Stimulated activated CD8-positive, alpha-beta memory T cell treated with anti-CD3 and anti-CD28 coated beads, Interleukin-12 subunit alpha, Interleukin-12 subunit beta, amount 100 ng/mL, for 1 hour (primary cell): ENCODE measurements around the gene YOD1.
A peak's percentile ranks its signal among the peaks of the same experiment; 100 is the strongest.

Source experiments
- DNase-seq: peaks from one replicate; pipeline ENCODE4 v3.0.0-alpha.2; 2020; ENCODE audit warnings: low read depth

The YOD1 gene

DNA sequence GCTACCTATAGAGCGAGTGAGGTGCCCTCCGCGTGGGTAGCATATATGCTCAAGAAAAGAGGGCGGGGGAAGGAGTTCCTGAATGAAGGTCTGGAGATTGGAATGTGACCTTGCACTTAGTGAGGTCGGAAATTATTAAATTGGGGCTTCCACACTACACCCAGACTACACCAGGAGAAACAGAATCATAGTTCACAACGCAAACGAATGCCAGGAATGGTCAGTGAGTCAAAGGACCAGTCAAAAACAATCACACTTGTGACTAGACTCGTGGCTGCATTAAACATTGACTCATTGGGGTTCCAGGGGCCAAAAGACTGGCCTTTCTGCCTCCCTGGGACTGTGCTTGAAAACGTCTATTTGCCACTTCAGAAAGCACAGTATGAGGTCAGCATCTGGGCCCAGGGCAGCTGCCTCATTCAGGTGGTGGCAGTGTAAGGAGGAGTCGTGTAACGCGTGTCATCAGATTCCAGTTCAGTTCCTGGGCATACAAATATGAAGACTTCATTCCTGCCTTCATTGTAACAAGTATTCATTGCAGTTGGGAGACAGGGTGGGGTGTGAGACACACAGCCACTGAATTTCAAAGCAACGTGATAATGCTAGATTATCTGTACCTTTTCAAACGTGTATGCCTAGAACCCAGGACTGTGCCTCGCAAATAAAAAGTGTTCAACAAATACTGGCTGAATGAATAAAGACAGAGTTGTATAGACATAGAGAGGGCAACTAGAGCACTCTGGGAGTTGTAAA, at the start of gene YOD1:
TSS of gene YOD1 (minus strand) at position 18 of the 753 bp plus-strand sequence. CDS start 178 bp downstream, outside the sequence.
- DNase-seq = no peak

DNA sequence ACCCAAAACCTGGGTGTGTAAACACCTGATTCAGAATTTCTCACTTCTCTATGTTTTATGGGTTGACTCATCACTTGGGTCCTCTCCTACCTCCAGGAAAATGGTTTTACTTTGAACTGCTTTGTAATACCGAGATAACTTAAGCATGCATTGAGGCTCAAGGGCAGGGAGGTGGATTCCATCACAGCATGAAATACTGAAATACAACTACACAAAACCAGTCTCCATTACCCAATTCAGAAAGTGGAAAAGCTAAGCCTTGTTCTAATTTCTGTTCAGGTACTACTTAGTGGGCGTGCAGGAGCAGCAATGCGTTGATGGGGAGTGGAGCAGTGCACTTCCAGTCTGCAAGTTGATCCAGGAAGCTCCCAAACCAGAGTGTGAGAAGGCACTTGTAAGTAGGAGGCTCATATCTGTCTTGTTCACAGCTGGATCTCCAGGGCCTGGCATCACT, 46.9 kb upstream of the YOD1 start:
- DNase-seq = no peak

DNA sequence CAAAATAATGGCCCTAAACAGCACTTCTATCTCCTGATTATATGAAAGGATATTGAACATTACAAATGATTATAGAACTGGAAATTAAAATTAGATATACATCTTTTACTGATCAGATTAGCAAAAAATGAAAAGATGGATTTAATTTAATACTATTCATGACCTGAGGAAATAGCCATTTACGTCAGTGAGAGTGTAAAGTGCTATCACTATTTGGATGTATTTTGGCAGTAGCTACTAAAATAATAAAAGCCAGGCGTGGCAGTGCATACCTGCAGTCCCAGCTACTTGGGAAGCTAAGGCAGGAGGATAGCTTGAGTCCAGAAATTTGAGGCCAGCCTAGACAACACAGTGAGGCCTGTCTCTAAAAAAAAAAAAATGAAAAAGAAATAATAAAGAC, 42.9 kb upstream of the YOD1 start:
- no peak for DNase-seq

DNA sequence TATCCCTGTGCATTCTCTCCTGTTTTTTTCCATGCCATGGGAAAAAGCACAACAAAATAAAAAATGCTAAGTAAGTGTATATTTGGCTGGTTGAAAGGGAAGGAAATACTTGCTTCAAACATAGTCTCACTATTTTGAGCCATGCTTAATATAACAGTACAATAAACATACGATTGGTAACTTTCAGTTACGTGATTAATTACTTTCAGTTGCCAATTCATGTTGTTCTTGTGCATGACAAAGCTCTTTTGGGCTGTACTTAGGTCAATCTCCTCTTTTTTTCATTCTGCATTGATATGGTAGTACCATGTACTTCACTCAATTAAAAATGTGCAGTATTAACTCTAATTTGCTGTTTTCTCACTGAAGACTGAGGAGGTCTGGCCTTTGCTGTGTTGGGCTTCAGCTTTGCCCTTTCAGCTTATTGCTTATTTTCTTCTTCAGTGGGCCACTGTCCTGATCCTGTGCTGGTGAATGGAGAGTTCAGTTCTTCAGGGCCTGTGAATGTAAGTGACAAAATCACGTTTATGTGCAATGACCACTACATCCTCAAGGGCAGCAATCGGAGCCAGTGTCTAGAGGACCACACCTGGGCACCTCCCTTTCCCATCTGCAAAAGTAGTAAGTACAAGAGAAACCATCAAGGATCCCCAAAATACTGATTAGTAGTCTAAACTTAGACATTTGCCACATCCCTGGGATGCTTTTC, 40.3 kb upstream of the YOD1 start:
- no peak for DNase-seq

DNA sequence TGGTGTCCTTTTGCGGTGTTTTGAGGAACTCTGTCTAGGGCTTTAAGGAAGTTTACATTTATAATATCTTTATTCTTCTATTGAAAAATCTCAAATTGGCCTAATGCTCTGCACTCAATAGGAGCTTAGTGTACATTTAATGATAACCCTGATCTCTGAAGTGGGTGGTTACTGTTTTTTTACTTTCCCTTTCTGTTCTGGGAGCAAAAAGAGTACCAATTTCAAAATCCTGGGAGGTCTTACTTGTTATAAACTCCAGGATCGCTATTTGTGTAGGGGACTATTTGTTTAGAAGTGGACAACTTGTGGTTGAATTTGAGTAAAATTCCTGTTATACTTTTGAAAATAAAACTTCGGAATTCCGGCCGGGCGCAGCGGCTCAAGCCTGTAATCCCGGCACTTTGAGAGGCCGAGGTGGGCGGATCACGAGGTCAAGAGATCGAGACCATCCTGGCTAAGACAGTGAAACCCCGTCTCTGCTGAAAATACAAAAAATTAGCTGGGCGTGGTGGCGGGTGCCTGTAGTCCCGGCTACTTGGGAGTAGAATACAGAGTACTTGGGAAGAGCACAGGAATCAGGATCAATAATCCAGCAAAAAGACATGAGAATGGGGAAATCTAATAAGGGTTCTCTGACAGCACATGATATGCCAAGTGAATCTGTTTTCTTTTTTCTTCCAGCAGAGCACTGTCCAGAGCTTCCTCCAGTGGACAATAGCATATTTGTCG, 38.8 kb upstream of the YOD1 start:
- DNase-seq = no peak

DNA sequence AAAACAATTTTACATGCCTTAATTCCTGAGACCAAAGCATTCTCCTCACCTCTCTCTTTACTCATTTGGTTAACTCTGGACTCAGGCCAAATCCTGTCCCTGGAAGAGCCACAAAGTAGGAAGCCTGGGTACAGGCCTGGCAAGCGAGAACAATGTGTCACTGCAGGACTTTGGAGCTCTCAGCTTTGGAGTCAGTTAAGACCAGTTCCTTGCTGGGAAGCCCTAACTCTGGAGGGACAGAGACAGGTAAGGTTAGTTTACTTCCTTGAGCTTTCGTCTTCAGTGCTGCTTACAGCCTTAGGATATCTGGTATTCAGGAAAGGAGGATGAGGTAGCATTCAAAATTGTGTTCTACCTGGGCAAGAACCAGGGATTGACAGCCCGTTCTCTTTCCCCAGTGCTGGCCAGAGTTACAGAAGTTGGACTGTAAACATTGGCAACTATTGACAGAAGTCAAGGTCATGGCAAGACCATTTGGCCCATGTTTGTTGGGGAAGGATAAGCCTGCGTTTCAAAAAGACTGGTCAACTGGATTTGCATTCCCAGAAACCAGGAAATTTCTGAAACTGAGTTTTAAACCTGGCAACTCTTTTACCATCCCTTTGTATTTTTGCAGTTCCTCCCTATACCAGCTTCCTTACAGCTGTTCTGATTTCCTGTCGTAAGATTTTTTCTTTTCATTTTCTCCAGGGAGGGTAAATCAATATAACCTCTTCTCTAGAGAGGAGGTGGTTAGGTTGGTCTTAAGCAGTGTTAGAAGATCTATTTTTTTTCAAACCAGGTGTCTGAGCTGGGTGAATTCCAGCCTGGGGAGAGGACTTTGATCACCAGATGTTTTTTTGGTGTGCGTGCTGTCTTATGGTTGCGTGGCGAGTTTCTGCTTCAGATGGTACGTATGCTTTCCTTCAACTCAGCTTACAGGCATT, 38.0 kb upstream of the YOD1 start, which contains the start of gene C4BPB:
TSS of gene C4BPB (plus strand) at position 160 of the 926 bp plus-strand sequence. CDS start at position 832, 672 bp downstream.
- DNase-seq = no peak

DNA sequence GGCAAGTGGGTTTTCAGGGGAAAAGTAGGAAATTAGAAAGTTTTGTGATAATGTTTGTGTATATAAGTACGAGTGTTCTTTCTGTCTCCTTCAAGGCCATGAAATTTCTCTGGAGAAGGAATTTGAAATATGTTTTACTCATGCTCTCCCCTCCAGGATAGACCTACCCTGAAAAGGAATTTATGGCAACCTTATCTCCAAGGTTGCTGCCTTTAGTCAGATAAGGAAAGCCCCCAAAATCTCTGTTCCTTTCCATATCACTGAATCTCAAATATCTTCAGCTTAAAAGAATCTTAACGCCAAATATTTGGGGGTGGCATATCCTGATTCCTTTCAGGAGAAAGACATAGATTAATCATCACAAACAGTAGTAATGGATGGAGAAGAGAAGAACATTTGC, 37.2 kb upstream of the YOD1 start:
- no peak for DNase-seq

DNA sequence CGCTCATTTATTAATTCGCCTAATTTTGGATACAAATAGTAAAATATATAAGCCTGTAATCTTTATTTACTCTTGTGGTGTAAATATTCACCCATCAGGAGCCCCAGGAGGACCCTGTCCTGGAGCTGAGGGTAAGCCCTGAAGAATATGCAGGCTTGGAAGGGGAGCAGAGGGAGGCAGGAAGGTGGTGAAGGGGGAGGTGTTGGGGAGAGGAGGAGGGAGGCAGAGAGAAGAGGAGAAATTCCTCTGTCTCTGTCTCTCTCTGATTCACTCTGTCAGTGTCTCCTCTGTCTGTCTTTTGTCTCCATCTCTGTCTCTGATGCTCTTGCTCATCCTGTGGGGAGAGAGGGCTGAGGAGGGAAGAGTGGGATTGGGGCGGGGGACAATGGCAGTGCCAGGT, 34.9 kb upstream of the YOD1 start:
- DNase-seq = no peak

DNA sequence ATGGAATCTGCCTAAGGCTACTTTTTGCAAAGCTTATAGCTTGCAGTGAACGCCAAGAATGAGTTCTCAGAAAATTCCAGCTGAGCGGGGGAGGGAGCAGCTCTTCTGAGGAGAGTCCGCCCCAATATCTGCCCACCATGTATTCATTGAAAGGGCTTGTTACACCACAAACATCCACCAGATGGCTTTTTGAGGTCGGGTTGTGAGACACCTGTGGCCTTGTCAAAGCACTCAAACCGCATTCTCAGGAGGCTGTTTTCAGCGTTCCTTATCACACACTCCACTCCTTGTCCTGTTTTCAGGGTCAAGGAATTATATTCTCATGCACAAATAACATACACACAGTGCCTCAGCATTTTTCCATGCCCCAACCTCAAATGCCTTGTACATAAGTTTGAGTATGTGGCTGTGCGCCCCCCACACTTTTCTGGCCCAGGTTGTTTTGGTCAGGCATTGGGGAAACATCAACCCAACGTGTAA, 33.7 kb upstream of the YOD1 start:
- peak; percentile 40 for DNase-seq

DNA sequence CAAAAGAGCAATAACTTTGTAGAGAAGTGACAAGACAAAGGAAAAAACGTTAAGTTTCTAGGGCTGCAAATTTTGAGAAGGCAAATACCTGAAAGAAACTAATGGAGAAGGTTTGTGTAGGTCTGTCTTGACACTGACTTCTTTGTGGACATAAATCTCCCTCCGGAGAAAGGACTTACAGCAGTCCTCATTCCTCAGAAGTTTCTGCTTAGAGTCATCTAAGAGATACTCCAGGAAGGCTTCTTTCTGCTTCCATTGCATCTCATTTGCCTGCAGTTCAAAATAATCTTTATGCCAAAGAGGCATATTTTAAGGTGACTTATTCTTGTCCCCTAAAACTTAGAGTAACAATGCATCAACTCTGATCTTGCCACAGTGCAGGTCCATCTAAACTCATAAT, 33.2 kb upstream of the YOD1 start:
- no peak for DNase-seq

DNA sequence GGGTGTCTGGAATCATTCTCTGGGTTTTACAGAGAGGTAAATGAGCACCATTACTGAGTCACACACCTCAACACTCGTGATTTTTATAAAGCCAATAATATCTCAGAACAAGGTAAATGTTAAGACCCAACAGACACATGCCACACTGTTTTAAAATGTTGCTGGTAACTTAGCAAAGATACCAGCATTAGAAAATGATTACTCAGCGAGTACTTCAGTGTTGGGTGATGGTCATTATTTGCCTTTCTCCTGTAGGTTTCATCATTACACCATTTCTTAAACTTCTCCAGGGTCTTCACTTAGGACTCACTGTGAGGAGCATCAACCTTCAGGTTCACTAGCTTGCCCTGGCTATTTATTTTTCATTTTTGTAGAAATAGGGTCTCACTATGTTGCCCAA, 30.8 kb upstream of the YOD1 start:
- DNase-seq = no peak

DNA sequence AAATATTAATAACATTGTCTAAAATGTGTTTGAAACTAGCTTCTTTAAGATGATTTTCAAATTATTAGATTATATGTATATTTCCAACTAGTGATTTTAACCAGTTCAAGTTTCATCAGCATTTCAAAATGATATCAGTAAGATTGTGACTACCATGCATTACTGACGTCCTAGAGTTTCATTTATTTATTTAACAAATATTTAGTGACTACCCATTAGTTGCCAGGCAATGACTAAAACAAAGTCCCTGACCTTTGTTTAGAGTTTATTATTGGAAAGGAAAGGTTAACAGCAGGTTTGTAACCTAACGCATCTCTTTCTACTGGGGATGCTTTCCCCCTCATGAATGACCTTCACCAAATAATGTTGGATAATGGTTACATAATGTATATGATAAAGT, 30.1 kb upstream of the YOD1 start:
- DNase-seq = no peak

DNA sequence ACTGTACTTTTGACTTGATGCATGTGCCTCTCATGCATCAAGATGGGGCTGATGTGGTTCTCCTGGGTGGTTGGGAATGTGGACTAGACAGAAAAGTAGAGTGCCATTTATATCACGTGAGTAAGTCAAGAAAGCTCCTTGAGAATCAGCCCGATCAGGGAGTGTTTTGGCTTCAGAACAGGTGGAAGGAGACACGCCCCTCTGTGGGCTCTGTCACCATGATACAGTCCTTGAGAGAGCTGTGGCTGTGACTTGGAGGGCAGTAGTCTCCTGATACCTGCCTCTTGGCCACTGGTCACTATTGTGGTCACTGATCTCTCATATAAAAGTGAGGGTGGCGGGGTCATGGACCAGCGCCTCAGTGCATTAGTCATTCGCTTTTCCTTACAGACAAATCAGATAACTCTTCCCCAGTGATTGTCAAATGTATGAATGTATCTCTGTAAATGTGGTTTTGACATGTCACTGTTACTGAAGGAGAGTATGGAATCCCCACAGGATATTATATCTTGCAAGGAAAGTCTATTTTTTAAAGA, 28.8 kb upstream of the YOD1 start:
- DNase-seq = no peak

DNA sequence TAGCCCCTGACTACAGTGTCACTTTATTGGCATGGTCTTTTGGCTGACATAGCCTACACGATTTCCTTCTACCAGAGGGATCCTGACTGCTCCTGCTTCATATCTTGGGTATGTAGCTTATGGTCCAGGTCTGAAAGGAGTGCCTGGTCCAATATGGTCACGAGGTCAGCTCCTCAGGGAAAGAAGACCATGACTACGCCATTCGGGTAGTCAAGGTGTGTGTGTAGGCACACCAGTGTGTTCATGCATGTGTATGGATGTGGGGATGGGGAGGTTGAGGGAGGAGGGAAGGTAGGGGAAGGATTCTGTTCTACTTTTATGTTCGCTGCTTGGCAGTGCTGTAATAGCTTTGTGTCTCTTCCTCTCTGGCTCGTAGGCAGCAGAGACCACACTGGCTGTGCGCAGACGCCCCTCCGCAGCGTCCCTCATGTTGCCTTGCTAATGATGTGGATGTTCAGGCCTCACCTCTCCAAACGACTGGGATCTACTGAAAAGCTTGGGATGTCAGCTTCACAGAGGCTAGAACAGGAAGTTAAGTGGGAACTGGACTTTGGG, 27.6 kb upstream of the YOD1 start:
- no peak for DNase-seq

DNA sequence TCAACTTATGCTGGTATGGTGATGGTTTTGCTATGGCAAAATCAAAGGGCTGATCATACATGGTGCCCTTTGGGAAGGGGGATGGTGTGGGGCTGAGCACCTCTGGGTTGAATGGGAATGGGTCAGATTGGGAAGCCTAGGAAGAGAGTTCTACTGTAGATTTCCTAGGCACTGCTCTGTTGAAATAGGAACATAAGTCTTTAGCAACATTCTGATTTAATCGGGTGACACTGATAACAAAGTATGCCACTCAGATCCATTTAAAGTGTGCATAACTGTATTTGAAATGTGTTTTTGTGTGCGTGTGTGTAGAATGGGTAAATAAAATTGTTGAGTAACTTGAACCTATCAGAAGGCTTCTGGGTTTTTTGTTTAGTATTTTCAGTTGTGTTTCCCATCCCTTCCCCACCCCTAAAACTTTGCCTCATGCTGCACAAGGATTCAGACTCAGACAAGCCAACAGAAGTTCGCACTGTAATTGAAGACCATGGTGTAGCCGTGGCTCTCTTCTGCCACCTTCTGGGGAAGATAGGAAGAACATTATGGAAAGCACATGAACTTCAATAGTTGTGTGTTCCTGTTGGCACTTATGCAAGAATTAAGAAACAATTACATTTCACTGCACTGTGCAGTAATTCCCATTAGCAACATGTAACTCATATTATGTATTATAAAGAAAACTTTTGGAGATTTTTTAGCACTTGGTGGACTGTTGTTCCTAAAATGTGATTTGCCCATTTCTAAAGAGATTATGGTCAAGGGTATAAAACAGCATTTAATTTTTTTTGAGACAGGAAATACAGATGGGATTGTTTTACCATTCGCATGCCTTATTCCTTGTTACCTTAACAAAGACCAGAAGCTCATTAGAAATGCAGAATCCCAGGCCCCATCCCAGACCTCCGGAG, 26.7 kb upstream of the YOD1 start:
- DNase-seq = peak; percentile 47

DNA sequence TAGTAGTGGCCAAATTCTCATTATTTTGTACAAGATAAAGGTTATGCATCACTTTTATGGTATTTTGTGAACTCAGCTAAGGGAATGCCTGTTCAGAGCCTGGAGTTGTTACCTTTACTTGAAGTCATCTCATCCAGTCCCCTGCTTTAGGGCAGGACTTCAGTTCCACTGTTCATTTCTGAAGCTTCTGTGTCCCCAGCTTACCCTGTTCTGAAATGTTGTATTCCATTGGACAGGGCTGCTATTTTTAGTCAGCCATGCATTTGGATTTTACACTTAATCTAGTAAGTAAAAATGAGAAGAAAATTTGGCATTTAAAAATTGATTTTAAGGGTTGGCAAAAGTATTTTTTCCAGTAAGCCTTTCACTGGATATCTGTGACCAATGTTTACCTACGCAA, 26.0 kb upstream of the YOD1 start:
- no peak for DNase-seq

DNA sequence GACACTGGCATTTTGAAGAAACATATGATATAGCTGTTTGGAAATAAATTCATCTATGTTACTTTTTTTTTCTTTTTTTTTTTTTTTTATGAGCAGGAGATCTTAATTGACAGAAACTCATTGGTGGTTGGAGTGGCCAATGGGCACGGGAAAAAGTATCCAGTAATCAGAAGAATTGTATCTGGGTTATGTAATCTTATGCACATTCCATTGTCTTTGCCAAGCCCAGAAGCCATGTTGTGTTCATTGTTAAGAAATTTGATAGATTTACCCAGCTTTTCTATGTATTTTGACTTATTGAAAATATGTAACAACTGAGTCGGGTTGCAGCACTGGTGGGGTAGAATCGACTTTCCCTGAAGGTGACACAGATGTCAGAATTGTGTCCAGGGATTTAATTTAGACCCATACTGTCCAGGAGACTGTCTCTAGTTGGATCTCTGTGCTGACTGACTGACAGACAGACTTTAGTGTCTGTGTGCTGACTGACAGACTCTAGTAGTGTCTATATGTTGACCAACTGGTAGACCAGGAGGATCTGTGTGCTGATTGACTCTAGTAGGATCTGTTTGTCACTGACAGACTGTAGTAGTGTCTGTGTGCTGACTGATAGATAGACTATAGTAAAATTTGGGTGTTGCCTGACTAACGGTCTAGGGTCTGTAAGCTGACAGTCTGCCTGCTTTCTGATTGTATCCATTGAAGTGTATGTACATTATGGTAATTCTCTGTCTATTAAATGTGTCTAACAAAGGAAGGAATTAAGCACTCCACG, 25.4 kb upstream of the YOD1 start:
- no peak for DNase-seq

DNA sequence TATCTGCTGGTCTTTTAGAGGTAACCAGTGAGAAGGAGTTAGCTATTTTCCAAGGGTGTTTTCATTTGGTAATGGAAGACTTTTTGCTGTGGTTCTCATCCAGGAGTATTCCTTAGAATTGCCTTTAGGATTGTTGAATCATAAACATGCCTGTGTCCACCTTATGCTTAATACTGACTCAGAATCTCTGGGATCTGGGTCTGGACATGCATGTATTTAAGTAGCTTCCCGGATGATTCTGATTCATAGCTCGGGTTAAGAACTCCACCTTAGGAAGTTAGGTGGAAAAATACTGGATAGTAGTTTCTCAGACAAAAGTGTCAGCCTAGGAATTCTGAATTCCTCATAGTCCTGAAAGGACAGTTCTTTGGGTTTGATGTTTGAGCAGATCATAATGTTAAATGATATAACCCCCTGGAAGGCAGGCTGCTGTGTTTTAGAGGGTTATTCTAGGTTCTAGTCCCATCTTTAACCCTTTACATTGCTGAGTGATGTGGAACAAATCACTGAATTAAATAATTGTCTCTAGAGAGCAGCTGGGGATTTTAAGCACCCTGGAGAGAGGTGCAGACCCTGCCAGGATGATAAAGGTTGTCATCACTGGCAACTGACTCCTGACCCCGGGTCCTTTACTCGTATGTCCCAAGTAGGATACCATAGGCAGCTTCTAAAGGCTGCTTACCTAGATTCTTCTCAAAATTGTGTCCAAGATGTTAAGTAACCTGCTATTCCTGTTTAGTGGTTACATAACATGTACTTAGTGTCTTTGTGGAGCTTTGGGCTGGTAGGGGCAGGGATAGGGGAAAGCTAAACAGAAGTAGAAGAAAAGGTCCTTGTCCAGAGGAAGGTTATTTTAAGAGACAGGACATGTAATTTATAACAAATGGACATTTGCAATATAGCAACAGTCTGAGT, 23.2 kb upstream of the YOD1 start:
- no peak for DNase-seq
